Hematopoietic multipotent progenitor cell treated with erythropoietin and hydrocortisone succinate and interleukin-3 and kit ligand, for 4 days (in vitro differentiated cells): ENCODE data around the gene TRAF3.
"Not testable (repeated sequence)": the region's sequence is repeated elsewhere in the genome, so short reads cannot be mapped to it uniquely, and the experiment has no call there.

Source experiments
- DNase-seq: peaks from one replicate; pipeline ENCODE4 v3.0.0-alpha.2; 2015

The TRAF3 gene

GRCh38 chr14:102809870-102810269 lies 32.6 kb downstream of the TRAF3 start:
- DNase-seq: no peak

DNA sequence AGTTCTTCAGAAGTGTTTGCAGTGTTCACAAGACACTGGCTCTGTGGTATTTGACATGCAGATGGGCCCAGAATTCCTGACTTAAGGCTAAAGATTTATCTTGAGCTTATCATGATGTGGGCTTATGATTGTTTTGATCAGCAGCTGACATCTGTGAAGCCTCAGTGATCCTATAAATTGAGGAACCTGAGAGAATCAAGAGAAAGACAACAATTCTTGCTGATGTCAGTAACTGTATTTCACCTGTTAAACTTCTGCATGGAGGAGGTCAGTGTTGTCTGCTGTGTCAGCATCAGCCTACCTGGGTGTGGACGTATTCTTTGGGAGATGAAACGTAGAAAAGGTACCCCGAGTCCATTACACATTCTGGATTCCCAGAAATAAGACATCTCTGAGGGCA lies 33.3 kb downstream of the TRAF3 start:
- no peak for DNase-seq

DNA sequence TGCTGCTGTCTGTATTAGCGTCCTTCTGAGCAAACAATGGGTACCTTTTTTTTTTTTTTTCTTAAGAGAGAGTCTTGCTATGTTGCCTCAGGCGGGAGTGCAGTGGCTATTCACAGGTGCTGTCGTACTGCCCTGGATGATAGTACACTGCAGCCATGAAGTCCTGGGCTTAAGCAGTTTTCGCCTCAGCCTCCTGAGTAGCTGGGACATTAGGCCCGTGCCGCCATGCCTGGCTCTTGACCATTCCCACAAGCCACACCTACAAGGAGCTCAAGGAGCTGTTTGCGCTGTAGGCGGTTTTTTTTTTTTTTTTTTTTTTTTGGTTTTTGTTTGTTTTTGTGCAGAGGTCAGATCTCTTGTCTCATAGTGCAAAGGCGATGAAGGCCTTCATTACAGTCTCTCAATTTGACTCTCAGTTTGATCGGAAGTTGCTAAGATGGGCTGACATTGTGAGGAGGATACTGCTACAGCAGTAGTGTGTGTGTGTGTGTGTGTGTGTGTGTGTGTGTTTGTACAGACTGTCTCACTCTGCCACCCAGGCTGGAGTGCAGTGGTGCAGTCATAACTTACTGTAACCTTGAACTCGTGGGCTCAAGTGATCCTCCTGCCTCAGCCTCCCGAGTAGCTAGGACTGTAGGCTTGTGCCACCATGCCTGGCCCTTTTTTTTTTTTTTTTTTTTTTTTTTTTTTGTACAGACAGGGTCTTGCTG lies 34.2 kb downstream of the TRAF3 start:
- DNase-seq: no peak

DNA sequence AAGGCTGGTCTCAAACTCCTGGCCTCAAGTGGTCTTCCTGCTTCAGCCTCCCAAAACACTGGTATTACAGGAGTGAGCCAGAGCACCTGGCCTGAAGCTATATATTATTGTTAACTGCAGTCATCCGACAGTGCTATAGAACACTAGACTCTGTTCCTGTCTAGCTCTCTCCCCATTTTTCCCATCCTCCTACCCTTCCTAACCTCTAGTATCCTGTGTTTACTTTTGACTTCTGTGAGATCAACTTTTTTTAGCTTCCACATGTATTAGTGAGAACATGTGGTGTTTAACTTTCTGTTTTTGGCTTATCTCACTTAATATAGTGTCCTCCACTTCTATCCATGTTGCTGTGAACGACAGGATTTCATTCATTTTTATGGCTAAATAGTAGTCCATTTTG lies 34.7 kb downstream of the TRAF3 start:
- DNase-seq: no peak

- DNase-seq: no peak
Measured at GRCh38 chr14:102813691-102814090, 36.4 kb downstream of the TRAF3 start.

DNA sequence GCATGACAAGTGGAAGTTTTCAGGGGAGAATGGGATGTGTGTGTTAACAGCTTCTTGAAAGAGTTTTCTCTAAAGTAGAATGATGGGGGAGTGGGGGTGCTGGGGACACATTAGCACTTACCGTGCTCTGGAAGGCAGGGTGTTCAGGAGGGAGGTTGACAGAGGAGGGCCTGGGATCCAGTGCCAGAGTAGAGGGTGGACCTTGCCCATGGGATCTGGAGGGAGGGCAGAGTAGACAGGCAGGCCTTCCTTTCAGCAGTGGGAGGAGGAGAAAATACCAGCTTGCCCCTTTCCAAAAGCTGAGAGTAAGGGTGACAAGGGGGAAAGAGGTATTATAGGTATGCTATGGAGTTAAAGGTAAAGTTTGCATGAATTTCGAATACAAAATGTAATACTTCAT lies 40.1 kb downstream of the TRAF3 start:
- no peak for DNase-seq

GRCh38 chr14:102817942-102818940 lies 41.0 kb downstream of the TRAF3 start:
- DNase-seq: no peak

GRCh38 chr14:102819176-102819628 lies 42.0 kb downstream of the TRAF3 start:
- DNase-seq: no peak

DNA sequence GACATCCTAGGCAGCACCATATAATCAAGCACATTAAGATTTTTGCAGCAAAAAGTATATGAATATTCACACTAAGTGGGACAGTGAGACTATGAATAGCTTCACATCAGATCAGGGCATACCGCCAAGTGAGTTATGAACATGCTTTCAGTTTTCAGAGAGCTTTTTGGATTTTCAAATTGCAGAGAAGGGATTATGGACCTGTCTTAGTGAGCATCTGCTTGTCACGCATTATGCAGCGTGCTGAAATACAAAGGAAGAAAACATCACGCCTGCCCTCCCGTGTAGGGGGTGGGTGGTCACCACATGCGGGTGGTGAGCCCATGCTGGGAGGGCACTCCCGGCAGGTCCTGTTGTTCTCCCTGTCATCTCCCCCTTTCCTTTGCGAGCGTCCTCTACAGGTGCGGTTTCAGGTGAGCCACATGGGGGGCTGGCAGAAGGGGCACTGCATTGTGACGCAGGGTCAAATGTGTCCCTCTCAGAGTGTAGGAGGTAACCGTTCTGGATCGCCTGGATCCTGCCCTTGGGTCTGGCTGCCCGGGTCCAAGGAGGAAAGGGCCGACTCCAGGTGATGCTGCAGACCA lies 42.6 kb downstream of the TRAF3 start:
- no peak for DNase-seq

GRCh38 chr14:102821252-102821651 lies 44.0 kb downstream of the TRAF3 start:
- DNase-seq: no peak

GRCh38 chr14:102822311-102822863 lies 45.1 kb downstream of the TRAF3 start:
- DNase-seq: no peak

- not testable (repeated sequence) for DNase-seq
Measured at GRCh38 chr14:102822887-102823286, 45.6 kb downstream of the TRAF3 start.

GRCh38 chr14:102823546-102823945 lies 46.3 kb downstream of the TRAF3 start:
- no peak for DNase-seq

- DNase-seq: no peak
Measured at GRCh38 chr14:102824832-102825231, 47.6 kb downstream of the TRAF3 start.

- no peak for DNase-seq
Measured at GRCh38 chr14:102825307-102826095, 48.3 kb downstream of the TRAF3 start.

- DNase-seq: no peak
Measured at GRCh38 chr14:102826161-102826560, 48.9 kb downstream of the TRAF3 start.

DNA sequence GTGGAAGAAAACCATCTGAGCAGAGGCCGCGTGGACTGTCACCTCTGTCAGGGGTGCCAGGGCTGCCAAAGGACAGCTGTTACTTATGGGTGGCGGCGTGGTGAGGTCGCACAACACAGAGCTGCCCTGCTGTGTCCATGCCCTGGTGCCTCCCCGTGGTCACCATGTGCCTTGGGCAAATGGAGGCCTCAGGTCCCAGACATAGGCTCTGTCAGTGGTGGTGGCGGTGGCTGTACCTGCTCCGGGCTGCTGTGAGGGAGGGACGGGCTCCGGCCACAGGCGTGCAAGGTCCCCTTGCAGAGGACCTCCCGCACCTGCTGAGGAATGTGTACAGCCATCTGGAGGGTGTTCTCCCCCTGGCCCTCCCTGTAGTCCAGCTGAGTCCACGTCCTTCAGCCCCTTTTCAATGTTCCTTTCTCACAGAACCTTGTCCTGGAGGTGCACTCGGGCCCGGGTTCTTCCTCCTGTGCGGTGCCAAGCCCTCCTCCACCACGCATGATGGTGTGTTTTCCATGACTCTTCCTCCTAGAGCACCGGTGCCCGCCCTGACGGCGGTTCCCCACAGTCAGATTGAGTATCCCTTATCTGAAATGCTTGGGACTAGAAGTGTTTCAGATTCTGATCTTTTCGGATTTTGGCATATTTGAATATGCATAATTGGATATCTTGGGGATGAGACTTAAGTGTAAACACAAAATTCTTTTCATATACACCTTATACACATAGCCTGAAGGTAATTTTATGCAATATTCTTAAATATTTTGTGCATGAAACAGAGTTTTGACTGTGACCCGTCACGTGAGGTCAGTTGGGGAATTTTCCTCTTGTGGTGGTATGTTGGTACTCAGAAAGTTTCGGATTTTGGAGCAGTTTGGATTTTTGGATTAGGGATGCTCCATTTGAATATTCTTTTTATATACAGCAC lies 49.8 kb downstream of the TRAF3 start:
- no peak for DNase-seq

GRCh38 chr14:102827716-102828115 lies 50.5 kb downstream of the TRAF3 start:
- DNase-seq: no peak

DNA sequence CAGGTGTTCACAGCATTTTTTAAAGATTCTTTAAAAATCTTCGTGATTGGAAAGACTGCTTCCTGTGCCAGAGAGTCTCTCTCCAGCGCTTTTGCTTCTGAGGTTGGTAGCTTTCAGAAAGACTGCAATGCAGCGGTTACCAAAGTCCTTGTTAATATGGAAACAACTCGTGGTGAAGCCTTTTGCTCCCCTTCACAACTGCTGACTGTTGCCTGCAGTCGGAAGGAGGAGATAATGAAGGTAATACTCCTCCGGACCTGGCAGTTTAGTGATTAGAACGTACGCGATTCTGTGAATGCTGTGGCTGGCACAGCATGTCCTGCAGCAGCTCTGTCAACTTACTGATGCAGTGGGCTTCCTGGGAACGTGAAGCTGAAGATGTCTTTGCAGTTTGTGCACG lies 50.9 kb downstream of the TRAF3 start:
- peak; percentile 54 for DNase-seq

DNA sequence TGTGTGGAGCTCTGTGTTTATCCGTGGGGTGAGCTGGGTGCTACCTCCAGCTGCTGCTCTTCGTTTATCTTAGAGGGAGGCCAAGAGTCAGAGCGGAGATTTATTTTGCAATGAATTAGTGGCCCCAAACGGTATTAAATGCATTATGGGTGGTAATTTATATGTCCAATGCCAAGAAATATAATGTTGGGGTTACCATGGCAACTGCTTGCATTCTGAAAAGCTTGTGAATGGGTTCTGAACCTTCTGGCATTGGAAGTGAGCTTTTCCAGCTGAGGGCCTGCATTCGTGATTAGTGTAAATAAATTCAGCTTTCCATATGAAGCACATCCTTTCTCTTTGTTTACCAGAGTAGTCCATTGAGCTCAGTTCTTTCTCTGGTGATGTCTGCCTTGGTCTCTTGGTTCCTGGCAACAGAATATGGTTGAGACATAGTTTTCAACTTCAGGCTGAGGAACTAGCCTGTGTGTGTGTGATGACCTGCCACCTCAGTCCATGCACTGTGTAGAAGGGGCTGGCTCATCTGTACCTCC lies 51.8 kb downstream of the TRAF3 start:
- DNase-seq: no peak

DNA sequence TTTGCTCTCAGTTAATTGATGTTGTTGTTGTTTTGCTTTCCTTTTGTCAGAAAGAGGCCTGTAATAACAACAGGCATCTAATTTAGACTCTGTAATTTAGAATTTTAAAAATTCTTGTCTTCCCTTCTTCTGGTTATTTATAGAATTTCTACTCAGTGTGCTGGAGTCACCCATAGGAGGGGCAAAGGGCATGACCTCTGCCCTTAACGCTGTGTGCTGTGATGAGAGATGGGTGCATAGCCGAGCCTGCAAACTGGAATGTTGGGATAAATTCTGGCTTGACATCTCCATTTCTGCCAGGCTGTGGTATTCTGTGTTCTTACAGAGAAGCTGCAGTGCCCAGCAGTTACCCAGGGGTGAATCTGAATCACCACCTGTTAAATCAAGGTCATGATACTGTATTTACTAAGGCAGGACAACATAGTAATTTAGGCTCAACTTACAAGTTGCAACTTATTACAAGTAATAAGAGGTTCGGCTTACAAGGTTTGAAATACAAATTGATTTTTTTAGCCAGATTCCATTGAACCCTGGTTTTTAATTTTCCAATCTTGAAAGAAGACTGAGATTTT lies 53.3 kb downstream of the TRAF3 start:
- DNase-seq: no peak
